Astrocyte of the spinal cord (primary cell): ENCODE data around the gene PRAF2.

ENCODE experiments used
- DNase-seq: peaks from one replicate; pipeline ENCODE4 v3.0.0; 2011; ENCODE audit warnings: low read depth, low spot score
- H3K4me3 ChIP-seq: 2 replicates; pipeline ENCODE4 v1.5.1; 2011; ENCODE audit warnings: low read depth, mild to moderate bottlenecking, low read length, moderate library complexity
- in situ Hi-C: cut with HindIII; loops from 2 replicates; pipeline ENCODE4 v1.10.0; 2017; ENCODE audit warnings: low sequenced_read_pairs
- TF ChIP-seq, protein P1 (sequence below): IDR thresholded peaks from 2 replicates; pipeline ENCODE4 v1.5.1; 2012; ENCODE audit warnings: low read depth, mild to moderate bottlenecking, low read length, inconsistent platforms

The PRAF2 gene

DNA sequence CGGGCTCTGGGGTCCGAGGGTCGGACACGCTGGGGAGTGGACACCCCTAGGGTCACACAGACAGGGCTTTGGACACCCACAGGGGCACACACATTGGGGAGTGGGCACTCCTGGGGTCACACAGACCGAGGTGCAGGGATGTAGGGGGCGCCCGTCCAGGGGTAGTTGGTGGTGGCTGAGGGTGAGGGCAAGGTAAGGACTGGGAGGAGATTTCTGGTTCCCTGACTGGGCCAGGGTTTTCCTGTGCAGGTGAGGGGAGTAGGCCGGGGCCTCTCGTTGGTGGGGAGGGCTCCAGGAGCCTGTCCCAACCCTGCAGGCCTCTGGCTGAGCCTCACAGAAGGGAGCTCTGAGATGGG lies 27.8 kb upstream of the PRAF2 start:
- no peak for DNase-seq
- H3K4me3 ChIP-seq: peak overlapping the region; percentile 64
- TF ChIP-seq, protein P1, sequence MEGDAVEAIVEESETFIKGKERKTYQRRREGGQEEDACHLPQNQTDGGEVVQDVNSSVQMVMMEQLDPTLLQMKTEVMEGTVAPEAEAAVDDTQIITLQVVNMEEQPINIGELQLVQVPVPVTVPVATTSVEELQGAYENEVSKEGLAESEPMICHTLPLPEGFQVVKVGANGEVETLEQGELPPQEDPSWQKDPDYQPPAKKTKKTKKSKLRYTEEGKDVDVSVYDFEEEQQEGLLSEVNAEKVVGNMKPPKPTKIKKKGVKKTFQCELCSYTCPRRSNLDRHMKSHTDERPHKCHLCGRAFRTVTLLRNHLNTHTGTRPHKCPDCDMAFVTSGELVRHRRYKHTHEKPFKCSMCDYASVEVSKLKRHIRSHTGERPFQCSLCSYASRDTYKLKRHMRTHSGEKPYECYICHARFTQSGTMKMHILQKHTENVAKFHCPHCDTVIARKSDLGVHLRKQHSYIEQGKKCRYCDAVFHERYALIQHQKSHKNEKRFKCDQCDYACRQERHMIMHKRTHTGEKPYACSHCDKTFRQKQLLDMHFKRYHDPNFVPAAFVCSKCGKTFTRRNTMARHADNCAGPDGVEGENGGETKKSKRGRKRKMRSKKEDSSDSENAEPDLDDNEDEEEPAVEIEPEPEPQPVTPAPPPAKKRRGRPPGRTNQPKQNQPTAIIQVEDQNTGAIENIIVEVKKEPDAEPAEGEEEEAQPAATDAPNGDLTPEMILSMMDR: no peak
- in situ Hi-C loops: no loop called here

DNA sequence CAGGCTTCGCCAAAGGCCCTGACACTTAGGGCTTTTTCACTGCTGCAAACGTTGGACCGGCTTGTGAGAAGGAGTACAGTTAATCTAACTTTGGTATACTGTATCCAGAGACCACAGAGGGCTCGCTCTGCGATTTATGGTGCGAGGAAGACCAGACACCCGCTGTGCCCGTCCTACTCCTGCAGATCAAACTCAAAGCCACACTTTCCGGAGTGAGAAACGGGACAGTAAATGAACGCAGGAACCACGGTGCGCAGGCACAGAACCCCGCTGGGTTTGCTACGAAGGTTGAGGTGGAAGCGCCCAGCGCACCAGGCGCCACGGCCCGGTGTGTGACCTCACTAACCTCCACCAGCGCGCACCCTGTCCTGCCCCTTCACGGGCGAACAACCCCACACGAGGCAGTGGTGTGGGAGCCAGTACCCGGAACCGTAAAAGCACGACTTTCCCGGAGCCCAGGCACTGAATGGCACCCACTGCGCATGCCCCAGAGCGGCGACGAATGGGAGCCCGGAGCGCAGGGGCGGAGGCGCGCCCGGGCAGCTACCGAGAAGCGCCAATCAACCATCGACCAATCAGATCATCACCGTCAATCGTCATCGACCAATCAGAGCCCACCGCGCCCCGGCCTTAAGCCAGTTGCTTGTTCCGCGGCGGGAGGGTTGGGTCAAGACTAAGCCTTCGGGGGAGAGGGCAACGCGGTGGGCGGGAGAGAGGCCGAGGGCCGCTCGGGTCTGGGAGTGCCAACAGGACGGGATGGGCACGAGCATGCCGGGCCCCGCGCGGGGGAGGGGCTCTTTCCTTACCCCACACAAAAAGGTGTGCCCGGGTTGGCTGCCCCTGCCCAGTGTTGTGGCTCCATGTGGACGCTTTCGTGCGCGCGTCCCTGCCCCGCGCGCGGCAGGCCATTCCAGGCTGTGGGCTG lies 27.2 kb upstream of the PRAF2 start:
- in situ Hi-C loops: no loop called here
- peak; percentile 88 for DNase-seq
- TF ChIP-seq, protein P1: no peak
- H3K4me3 ChIP-seq: peak overlapping the region; percentile 64

DNA sequence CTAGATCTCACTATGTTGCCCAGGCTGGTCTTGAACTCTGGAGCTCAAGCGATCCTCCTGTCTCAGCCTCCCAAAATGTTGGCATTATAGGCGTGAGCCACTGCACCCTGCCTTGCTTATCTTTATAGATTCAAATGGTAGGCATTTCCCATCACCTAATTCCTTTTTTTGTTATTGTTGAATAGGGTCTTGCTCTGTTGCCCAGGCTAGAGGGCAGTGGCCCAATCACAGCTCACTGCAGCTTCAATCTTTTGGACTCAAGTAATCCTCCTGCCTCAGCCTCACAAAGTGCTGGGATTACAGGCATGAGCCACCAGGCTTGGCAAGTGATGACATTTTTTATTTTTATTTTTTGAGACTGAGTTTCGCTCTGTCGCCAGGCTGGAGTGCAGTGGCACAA lies 22.6 kb upstream of the PRAF2 start:
- no peak for DNase-seq
- in situ Hi-C loops: no loop called here
- no peak overlapping the region for H3K4me3 ChIP-seq
- TF ChIP-seq, protein P1: no peak

DNA sequence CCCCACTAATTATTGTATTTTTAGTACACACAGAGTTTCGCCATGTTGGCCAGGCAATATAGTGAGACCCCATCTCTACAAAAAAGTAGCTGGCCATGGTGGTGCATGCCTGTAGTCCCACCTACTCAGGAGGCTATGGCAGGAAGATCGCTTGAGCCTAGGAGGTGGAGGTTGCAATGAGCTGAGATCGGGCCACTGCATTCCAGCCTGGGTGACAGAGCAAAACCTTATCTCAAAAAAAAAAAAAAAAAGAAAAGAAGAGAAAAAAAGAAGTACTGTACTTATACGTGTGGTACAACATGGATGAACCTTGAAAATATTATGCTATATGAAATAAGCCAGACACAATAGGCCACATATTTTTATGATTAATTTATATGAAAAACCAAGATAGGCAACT lies 15.8 kb upstream of the PRAF2 start:
- H3K4me3 ChIP-seq: no peak overlapping the region
- TF ChIP-seq, protein P1: no peak
- no peak for DNase-seq
- in situ Hi-C loops: no loop called here

DNA sequence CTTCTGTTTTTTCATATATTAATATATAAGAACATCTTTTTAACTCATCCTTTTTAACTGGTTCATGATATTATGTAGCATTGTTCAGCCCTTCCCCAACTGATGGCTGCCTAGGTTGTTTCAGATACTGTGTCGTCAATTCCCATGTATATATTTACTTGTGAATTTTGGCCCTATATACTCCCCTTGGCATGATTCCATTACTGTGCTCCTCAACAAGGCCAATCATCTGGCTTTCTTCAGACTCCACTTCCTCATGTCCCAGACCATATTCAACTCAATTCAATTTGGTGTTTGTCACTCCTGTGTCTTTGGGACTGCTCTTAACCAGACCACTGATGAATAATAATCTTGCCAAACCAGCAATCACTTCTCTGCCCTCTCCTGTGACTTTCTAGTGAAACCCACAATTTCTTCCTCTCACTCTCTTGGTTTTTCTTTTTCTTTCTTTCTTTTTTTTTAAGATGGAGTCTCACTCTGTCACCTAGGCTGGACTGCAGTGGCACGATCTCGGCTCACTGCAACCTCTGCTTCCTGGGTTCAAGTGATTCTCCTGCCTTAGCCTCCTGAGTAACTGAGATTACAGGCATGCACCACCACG lies 8.6 kb upstream of the PRAF2 start:
- no peak overlapping the region for H3K4me3 ChIP-seq
- no peak for DNase-seq
- TF ChIP-seq, protein P1: no peak
- in situ Hi-C loops: no loop called here

DNA sequence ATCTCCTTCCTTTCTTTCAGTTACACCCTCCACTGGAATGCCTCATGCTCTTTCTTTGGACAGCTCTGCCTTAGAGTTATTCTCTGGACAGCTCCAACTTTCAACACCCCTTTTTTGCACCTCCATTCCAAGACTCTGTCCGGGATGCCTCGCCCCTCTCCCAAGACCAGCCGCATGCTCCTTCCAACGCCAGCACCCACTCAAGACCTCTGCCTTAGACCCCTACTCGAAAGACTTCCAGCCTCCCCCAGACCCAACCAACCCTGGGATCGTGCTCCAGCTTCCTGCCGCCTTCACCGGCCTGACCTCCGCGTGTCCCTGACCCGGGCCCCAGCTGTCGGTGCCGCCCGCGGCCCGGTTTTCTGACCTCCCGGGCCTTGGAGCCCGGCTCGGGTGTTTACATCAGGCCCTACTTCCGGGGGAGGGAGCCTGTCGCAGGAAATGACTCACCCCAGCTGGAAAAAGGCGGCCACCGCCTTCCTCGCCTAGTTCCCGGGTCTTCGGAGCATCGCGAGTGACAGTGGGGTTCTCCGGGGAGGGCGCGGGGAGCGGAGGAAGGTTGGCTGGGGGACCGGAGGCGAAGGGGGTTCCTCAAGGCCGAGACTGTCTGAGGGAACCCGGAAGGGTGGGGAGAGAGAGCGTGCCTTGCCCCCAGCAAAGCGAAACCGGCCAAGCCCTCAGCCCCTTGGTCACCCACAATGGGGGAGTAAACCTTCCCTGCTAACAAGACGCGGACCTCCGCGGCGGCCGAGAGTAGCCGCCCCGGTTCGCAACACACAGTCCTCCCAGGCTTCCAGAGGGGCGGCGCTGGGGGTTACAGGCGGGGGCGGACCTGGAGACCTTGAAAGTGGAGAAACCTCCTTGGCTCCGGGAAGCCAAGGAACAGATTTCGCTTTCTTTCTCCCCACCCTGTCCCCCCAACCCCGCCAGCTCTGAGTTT lies 6.0 kb upstream of the PRAF2 start, which contains the start of gene WDR45:
Gene WDR45, minus strand, starts transcription at position 399 of the 940 bp plus-strand sequence. CDS start 1,792 bp downstream, outside the sequence.
- peak; percentile 68 for DNase-seq
- peak within 1 kb of the TSS; percentile 66 for H3K4me3 ChIP-seq
- TF ChIP-seq, protein P1: no peak
- in situ Hi-C loops: no loop called here
